HL-60 (cell line): ENCODE data around the gene FBN1.

Experiments
- DNase-seq, 2 experiments: peaks; one replicate each; pipeline ENCODE4 v3.0.0-alpha.2; 2010 to 2020; ENCODE audit warnings: low read depth in 1 of 2, low spot score in 1 of 2
- H3K27ac ChIP-seq: fragments of 250-450 bp; sonication (Bioruptor Pico); replicated peaks from 2 replicates; pipeline ENCODE4 v1.5.1; 2020; ENCODE audit warnings: mild to moderate bottlenecking, moderate library complexity
- H3K27me3 ChIP-seq: fragments of 250-450 bp; sonication (Bioruptor Pico); 2 replicates; pipeline ENCODE4 v1.5.1; 2021; ENCODE audit warnings: mild to moderate bottlenecking, moderate library complexity; ENCODE audit not compliant: insufficient read depth, poor library complexity, severe bottlenecking
- H3K4me3 ChIP-seq: replicated peaks from 2 replicates; pipeline ENCODE4 v1.5.1; 2011; ENCODE audit warnings: mild to moderate bottlenecking, control low read depth, low read length; ENCODE audit not compliant: insufficient read depth
- GABPA ChIP-seq: IDR thresholded peaks from 2 replicates; pipeline ENCODE4 v1.6.1; 2012; ENCODE audit warnings: low read depth
- POLR2AphosphoS5 ChIP-seq: IDR thresholded peaks from 2 replicates; pipeline ENCODE4 v1.6.1; 2012; ENCODE audit warnings: low read depth
- SPI1 ChIP-seq: IDR thresholded peaks from 2 replicates; pipeline ENCODE4 v1.6.1; 2012; ENCODE audit warnings: low read depth, mild to moderate bottlenecking, borderline replicate concordance
- TF ChIP-seq, protein P1 (sequence below): IDR thresholded peaks from 2 replicates; pipeline ENCODE4 v1.6.1; 2012; ENCODE audit warnings: low read depth; ENCODE audit not compliant: insufficient replicate concordance
- TF ChIP-seq, protein P2 (sequence below): IDR thresholded peaks from one replicate; pipeline ENCODE4 v1.5.1; 2011; ENCODE audit warnings: low read length, control low read depth, inconsistent platforms; ENCODE audit not compliant: insufficient read depth

FBN1 gene

DNA sequence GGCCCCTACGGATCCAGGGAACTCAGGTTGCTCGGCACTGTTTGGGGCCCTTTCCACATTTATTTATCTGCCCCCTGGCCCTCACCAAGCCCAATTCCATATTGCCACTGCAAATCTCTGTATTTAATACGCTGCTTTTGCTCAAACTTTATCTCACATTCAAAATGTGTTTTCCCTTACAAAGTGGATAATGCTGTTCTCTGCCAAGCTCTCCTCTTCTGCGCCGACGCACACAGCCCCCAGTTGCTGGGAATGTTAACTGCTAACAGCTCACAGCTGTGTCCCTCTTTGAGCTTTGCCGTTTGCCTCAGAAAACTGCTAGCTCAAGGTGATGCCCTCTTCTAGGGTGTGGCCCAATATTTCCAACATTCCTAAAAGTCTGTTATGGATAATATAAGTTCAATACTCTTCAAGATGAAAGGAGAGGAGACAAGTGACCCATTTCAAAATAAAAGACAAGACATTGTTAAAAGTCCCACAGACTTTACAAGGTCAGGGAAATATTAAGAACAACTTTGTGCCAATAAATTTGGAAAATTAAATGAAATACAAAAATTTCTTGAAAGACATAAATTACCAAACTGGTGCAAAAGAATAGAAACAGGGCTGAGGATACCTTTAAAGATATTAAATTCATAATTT, 12.6 kb upstream of the FBN1 start:
- no peak overlapping the region for H3K27ac ChIP-seq
- H3K27me3 ChIP-seq = no peaks in the 10 kb centered on the region
- no peak overlapping the region for H3K4me3 ChIP-seq
- no peak for DNase-seq
- TF ChIP-seq POLR2AphosphoS5 (no peak), SPI1 (no peak), GABPA (no peak)
- TF ChIP-seq, protein P1, sequence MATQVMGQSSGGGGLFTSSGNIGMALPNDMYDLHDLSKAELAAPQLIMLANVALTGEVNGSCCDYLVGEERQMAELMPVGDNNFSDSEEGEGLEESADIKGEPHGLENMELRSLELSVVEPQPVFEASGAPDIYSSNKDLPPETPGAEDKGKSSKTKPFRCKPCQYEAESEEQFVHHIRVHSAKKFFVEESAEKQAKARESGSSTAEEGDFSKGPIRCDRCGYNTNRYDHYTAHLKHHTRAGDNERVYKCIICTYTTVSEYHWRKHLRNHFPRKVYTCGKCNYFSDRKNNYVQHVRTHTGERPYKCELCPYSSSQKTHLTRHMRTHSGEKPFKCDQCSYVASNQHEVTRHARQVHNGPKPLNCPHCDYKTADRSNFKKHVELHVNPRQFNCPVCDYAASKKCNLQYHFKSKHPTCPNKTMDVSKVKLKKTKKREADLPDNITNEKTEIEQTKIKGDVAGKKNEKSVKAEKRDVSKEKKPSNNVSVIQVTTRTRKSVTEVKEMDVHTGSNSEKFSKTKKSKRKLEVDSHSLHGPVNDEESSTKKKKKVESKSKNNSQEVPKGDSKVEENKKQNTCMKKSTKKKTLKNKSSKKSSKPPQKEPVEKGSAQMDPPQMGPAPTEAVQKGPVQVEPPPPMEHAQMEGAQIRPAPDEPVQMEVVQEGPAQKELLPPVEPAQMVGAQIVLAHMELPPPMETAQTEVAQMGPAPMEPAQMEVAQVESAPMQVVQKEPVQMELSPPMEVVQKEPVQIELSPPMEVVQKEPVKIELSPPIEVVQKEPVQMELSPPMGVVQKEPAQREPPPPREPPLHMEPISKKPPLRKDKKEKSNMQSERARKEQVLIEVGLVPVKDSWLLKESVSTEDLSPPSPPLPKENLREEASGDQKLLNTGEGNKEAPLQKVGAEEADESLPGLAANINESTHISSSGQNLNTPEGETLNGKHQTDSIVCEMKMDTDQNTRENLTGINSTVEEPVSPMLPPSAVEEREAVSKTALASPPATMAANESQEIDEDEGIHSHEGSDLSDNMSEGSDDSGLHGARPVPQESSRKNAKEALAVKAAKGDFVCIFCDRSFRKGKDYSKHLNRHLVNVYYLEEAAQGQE = no peak
- TF ChIP-seq, protein P2, sequence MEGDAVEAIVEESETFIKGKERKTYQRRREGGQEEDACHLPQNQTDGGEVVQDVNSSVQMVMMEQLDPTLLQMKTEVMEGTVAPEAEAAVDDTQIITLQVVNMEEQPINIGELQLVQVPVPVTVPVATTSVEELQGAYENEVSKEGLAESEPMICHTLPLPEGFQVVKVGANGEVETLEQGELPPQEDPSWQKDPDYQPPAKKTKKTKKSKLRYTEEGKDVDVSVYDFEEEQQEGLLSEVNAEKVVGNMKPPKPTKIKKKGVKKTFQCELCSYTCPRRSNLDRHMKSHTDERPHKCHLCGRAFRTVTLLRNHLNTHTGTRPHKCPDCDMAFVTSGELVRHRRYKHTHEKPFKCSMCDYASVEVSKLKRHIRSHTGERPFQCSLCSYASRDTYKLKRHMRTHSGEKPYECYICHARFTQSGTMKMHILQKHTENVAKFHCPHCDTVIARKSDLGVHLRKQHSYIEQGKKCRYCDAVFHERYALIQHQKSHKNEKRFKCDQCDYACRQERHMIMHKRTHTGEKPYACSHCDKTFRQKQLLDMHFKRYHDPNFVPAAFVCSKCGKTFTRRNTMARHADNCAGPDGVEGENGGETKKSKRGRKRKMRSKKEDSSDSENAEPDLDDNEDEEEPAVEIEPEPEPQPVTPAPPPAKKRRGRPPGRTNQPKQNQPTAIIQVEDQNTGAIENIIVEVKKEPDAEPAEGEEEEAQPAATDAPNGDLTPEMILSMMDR = no peak

DNA sequence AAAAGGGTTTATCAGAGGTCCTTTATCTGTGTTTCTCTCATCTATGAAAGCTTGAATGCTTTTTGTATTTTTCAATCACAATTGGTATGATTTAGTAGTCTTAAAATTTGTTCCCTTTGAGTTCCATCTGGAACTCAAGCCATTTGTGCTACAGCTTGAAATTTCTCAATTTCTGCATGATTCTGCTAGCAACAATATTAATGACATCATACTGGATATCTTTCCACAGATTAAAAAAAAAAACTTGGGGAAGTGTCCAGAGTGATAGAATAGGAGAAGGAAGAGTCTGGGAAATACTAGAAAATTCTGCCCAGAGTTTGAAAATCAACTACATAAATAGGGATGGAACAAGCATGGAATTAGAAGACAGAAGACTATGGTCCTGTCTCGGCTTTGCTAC, 9.3 kb upstream of the FBN1 start:
- no peak for DNase-seq
- Histone ChIP-seq H3K27me3 (no peaks in the 10 kb centered on the region), H3K4me3 (no peak overlapping the region), H3K27ac (no peak overlapping the region)
- TF ChIP-seq, protein P1 = no peak
- no peak for TF ChIP-seq SPI1
- TF ChIP-seq POLR2AphosphoS5 = no peak
- TF ChIP-seq, protein P2 = no peak
- no peak for TF ChIP-seq GABPA

DNA sequence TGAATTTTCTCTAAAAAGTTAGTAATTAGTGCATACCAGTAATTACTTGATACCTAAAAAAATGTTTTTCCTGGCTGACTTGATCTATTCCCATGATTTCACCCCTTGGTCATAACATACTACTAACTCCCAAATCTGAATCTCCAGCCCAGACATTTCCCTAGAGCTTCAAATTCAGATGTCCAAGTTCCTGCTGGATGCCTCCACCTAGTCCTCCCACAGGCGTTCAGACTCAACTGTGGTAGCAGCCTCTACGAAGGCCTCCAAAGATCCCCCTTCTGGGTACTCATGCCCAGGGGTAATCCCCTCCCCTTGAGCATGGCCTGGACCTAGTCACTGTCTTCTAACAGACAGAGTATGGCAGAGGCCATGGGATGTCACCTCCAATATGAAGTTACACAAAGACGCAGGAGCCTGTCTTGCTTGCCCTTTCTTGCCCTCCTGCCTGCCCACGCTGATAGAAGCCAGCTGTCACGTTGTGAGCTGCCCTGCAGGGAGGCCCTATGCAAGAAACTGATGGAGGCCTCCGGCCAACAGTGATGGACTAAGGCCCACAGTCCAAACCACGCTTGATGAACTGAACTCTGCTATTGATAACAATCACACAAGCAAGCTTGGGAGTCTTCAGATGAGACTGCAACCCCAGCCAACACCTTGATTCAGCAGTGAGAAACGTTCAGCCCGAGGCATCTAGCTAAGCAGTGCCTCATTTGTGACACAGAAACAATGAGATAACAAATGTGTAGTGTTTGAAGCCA, 8.6 kb upstream of the FBN1 start:
- TF ChIP-seq, protein P1 = no peak
- TF ChIP-seq, protein P2 = no peak
- TF ChIP-seq GABPA (no peak), POLR2AphosphoS5 (no peak), SPI1 (no peak)

More for the DNA sequence above, 8.6 kb upstream of the FBN1 start:
- Histone ChIP-seq H3K4me3 (no peak overlapping the region), H3K27ac (no peak overlapping the region), H3K27me3 (no peaks in the 10 kb centered on the region)
- DNase-seq = no peak
